Measurements from ENCODE around the gene ECHDC3. TPM values are rescaled to one million over a fixed set of nuclear protein-coding genes. Genes with fewer than 3 reads are reported as not detected.
"Not testable (repeated sequence)": the region's sequence is repeated elsewhere in the genome, so short reads cannot be mapped to it uniquely, and the experiment has no call there.

ECHDC3 gene, protein sequence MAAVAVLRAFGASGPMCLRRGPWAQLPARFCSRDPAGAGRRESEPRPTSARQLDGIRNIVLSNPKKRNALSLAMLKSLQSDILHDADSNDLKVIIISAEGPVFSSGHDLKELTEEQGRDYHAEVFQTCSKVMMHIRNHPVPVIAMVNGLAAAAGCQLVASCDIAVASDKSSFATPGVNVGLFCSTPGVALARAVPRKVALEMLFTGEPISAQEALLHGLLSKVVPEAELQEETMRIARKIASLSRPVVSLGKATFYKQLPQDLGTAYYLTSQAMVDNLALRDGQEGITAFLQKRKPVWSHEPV
- 1 to 10 TPM; 5.3 to 9.4 (median 7.1) TPM for polyA plus RNA-seq (ENCODE audit: insufficient read length in 10 of 10)
- long read RNA-seq, donor 1, transcript ECHDC3-201 (5 exons, 1,649 nt) = major isoform, 5 of 5 reads
- long read RNA-seq, donor 1, partial matches to known transcripts = 0 of 5 reads
- long read RNA-seq, donor 1, other reads (novel, unspliced or antisense) = 0 of 5 reads
- long read RNA-seq, donor 2, partial matches to known transcripts = 0 of 4 reads
- long read RNA-seq, donor 2, other reads (novel, unspliced or antisense) = 0 of 4 reads
- long read RNA-seq, donor 3 = 0 reads
- long read RNA-seq, donor 4 = 0 reads
- long read RNA-seq, donor 5, partial matches to known transcripts = 0 of 3 reads
- long read RNA-seq, donor 5, other reads (novel, unspliced or antisense) = 0 of 3 reads
- long read RNA-seq, donor 6, partial matches to known transcripts = 0 of 2 reads
- long read RNA-seq, donor 6, other reads (novel, unspliced or antisense) = 0 of 2 reads
- long read RNA-seq, donor 7, transcript ECHDC3-201 (5 exons, 1,649 nt) = major isoform, 6 of 6 reads
- long read RNA-seq, donor 7, partial matches to known transcripts = 0 of 6 reads
- long read RNA-seq, donor 7, other reads (novel, unspliced or antisense) = 0 of 6 reads
- long read RNA-seq, donor 8 = 0 reads
- long read RNA-seq, donor 9 = 0 reads

GRCh38 chr10:11742009-11742778 is at the start of gene ECHDC3:
ECHDC3 (plus strand) TSS chr10:11742382; CDS start chr10:11742577, 195 bp downstream.
- DNase-seq = peak in 2 of 3 donors; percentile 11 to 63

- no peak for DNase-seq
These were observed 48.8 kb upstream of the ECHDC3 start for GRCh38 chr10:11693376-11693775.

DNA sequence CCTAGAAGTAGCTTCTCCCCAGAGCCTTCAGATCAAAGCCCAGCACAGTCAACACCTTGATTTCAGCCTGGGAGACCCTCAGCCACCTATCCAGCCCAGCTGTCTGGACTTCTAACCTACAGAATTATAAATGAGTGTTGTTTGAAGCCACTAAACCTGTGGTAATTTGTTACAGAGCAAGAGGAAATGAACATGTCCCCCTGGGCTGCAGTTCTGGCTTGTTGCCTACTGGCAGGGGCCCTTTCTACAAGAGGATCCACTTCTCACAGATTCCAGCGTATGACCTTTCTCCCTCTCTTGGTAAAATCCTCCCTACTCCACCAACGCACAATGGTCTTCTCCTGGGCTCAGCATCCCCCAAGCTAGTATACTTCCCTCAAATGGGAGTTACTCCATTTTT is 46.4 kb upstream of the ECHDC3 start:
- no peak for DNase-seq

GRCh38 chr10:11697718-11698527 is 44.3 kb upstream of the ECHDC3 start:
- DNase-seq = no peak

- no peak for DNase-seq
These were observed 43.3 kb upstream of the ECHDC3 start for GRCh38 chr10:11698691-11699549.

- DNase-seq = no peak
These were observed 42.6 kb upstream of the ECHDC3 start for GRCh38 chr10:11699550-11700097.

- DNase-seq = no peak
These were observed 41.6 kb upstream of the ECHDC3 start for GRCh38 chr10:11700539-11700938.

DNA sequence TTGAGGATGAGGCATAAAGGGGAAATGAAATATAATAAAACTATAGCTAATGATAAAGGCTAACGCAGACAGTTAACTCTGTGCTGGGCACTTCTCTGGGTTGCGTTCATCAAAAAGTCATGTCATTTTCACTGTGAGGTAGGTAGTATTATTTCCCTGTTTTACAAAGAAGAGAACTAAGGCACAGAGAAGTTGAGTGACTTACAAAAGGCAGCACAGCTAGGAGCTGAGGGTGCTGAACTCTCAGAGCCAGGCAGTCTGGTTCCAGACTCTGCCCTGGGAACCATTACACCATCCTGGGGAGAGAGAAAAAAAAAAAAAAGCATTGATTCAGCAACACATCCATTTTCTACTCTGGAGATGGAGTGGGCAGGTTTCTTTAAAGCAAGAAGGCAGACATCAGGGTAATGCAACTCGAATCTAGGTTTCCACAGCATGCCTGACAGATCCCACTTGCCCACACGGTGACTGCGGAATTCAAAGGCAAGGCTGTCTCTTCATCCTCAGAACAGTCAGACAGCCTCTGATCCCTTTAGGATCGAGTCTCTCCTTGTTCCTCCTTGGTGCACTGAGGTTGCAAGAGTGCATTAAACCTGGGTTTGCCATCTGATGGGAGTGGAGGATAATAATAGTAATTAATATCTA is 40.6 kb upstream of the ECHDC3 start:
- no peak for DNase-seq

GRCh38 chr10:11702264-11702663 is 39.9 kb upstream of the ECHDC3 start:
- no peak for DNase-seq

GRCh38 chr10:11704092-11704491 is 38.1 kb upstream of the ECHDC3 start:
- DNase-seq = no peak

- no peak for DNase-seq
These were observed 36.5 kb upstream of the ECHDC3 start for GRCh38 chr10:11705722-11706121.

GRCh38 chr10:11706895-11707567 is 35.2 kb upstream of the ECHDC3 start:
- no peak for DNase-seq

DNA sequence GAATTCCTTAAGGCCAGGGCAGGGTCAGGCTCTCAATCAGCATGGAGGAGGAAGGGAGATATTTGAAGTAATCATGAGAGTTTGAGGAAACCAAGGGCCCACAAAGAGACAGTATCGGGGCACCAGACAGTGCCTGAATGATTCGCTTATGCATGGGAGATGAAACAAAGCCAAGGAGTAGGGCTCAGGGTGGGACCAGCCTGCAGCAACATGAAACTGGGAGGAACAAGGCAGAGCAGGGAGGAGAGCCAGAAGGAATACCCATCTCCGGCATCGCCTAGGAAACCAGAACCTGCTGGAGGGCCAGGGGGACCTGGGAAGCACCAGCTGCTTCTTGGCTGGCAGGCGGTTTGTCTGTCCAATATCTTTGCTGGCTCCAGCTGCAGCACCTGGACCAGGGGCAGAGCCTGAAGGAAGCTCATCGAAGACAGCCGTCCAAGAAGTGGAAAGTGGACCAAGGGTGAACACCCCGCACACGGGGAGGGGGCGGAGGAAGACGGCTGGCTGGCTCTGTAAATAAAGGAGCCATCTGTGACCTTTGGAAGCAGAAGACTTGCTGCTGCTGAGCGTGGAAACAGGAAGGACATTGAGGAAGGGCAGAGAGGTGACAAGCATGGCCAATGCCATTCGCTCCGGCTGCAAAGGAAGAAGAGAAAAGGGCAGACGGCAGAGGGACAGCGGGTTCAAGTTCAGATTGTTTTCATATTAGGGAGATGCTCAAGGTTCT is 34.4 kb upstream of the ECHDC3 start:
- DNase-seq = no peak

GRCh38 chr10:11708801-11709200 is 33.4 kb upstream of the ECHDC3 start:
- not testable (repeated sequence) for DNase-seq

- no peak for DNase-seq
These were observed 29.4 kb upstream of the ECHDC3 start for GRCh38 chr10:11712744-11713143.

DNA sequence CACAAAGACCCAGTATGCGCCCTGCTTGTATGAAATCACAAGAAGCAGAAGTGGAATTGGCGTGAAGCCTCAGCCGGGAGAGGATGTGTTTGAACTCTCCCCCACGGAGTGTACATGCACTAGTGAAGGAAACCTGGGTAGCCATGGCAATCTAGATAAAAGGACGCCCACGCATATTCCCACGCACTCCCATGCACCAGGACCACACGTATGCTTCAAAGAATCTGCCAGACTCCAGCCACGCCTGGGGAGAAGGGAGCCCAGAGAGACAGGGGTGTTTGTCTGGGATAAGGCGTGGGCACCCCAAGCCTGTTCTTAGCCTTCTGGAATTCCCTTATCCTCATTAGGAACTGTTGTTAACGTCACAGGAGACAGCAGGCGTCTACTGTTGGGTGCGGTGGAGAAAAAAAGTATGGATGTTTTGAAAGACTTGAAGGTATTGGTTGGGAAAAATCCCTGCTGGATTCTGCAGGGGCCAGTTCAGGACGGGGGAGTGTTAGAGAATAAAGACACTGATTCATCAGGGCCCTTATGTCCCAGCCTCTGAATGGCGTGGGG is 28.9 kb upstream of the ECHDC3 start:
- DNase-seq = no peak

GRCh38 chr10:11713963-11714362 is 28.2 kb upstream of the ECHDC3 start:
- DNase-seq = no peak

Data from muscle of back (tissue), 13 donors.